ENCODE measurements around the gene TDP1.

The TDP1 gene

GRCh38 chr14:89955745-89956660 is at the start of gene TDP1:
TSS of gene TDP1 (plus strand) at chr14:89955927. CDS start at chr14:89963115, 7,188 bp downstream.
- peak; percentile 49 for DNase-seq

- DNase-seq, result no peak
Observed at GRCh38 chr14:89906000-89906399, 49.7 kb upstream of the TDP1 start.

GRCh38 chr14:89907655-89908054 is 48.1 kb upstream of the TDP1 start:
- DNase-seq, result no peak

GRCh38 chr14:89908712-89909450 is 46.8 kb upstream of the TDP1 start:
- DNase-seq, result no peak

GRCh38 chr14:89909586-89909985 is 46.1 kb upstream of the TDP1 start:
- DNase-seq, result no peak

GRCh38 chr14:89910691-89911009 is 45.1 kb upstream of the TDP1 start:
- DNase-seq, result no peak

- no peak for DNase-seq
Observed at GRCh38 chr14:89911010-89911919, 44.5 kb upstream of the TDP1 start.

GRCh38 chr14:89912221-89912620 is 43.5 kb upstream of the TDP1 start:
- no peak for DNase-seq

- no peak for DNase-seq
Observed at GRCh38 chr14:89912667-89913211, 43.0 kb upstream of the TDP1 start.

- DNase-seq, result no peak
Observed at GRCh38 chr14:89915114-89915878, 40.4 kb upstream of the TDP1 start.

GRCh38 chr14:89918721-89919120 is 37.0 kb upstream of the TDP1 start:
- DNase-seq, result no peak

- no peak for DNase-seq
Observed at GRCh38 chr14:89920056-89920455, 35.7 kb upstream of the TDP1 start.

GRCh38 chr14:89921346-89921745 is 34.4 kb upstream of the TDP1 start:
- DNase-seq, result no peak

GRCh38 chr14:89922031-89922907 is 33.5 kb upstream of the TDP1 start:
- no peak for DNase-seq

GRCh38 chr14:89924268-89924667 is 31.5 kb upstream of the TDP1 start:
- no peak for DNase-seq

- no peak for DNase-seq
Observed at GRCh38 chr14:89926694-89927093, 29.0 kb upstream of the TDP1 start.

- DNase-seq, result no peak
Observed at GRCh38 chr14:89927186-89927865, 28.4 kb upstream of the TDP1 start.

GRCh38 chr14:89933002-89933401 is 22.7 kb upstream of the TDP1 start:
- DNase-seq, result no peak

GRCh38 chr14:89936654-89937185 is 19.0 kb upstream of the TDP1 start:
- no peak for DNase-seq

- DNase-seq, result no peak
Observed at GRCh38 chr14:89941830-89942377, 13.8 kb upstream of the TDP1 start.

All from cortex of kidney (tissue), 1 donor.